ENCODE measurements around the gene KPNA6. TPM values are rescaled to one million over a fixed set of nuclear protein-coding genes. Genes with fewer than 3 reads are reported as not detected.

The KPNA6 gene
- polyA plus RNA-seq (34.6 to 43.1 TPM (median 42.6 TPM) in 3 replicates), polyA minus RNA-seq (59.1 to 66.5 TPM (median 64.1 TPM) in 3 replicates)
- 18.0 TPM for polyA plus RNA-seq (2011; ENCODE audit: low read depth)
- polyA plus RNA-seq (2011; cell fraction: cytosol; rRNA removed) = 26.1 and 43.6 TPM in 2 replicates
- 49.7 and 51.4 TPM in 2 replicates for polyA plus RNA-seq (2011; cell fraction: nucleus; rRNA removed)
- polyA plus RNA-seq (2012; ENCODE audit: low replicate concordance) = 26.6 and 33.3 TPM in 2 replicates
- 35.1 TPM for polyA minus RNA-seq (2011; cell fraction: cytosol; rRNA and poly(A)+ RNA removed)
- 38.6 and 67.3 TPM in 2 replicates for polyA minus RNA-seq (2011; cell fraction: nucleus; rRNA and poly(A)+ RNA removed)

- Histone ChIP-seq H3K9me3 (ENCODE audit: control insufficient read depth, low read depth, low read length) (no peaks in the 10 kb centered on the region), H3K4me2 (ENCODE audit: control insufficient read depth, extremely low read depth, insufficient read depth, low read depth, low read length) (peak within 1 kb of the TSS; percentile 89), H3K36me3 (ENCODE audit: control insufficient read depth in 2 of 2, extremely low read depth in 1 of 2, insufficient read depth in 2 of 2, low read length in 2 of 2) (peaks cover 0 to 2% of the 10 kb centered on the region in 2 experiments), H3K9ac (ENCODE audit: control insufficient read depth, extremely low read depth, insufficient read depth, low read length) (peak within 1 kb of the TSS; percentile 97), H2AFZ (ENCODE audit: control insufficient read depth, low read length) (peak within 1 kb of the TSS; percentile 78), H3K79me2 (ENCODE audit: control insufficient read depth, insufficient read depth, low read length) (peaks cover 49% of the 10 kb centered on the region), H3K4me1 (ENCODE audit: control insufficient read depth, extremely low read depth, insufficient read depth, low read length) (peaks cover 16% of the 10 kb centered on the region), H3K27ac (ENCODE audit: control insufficient read depth, insufficient read depth, low read length) (peak within 1 kb of the TSS; percentile 93), H3K4me3 (ENCODE audit: control insufficient read depth in 2 of 3, extremely low read depth in 1 of 3, insufficient read depth in 2 of 3, low read depth in 1 of 3, low read length in 3 of 3) (peak within 1 kb of the TSS; percentile 79 to 97 (median 97)), H3K27me3 (ENCODE audit: control insufficient read depth, extremely low read depth, insufficient read depth, low read length) (no peaks in the 10 kb centered on the region), H3K9me1 (ENCODE audit: control insufficient read depth, extremely low read depth, insufficient read depth, low read length) (peaks cover 8% of the 10 kb centered on the region), H4K20me1 (ENCODE audit: control insufficient read depth, extremely low read depth, insufficient read depth, low read length) (peaks cover 8% of the 10 kb centered on the region)
- DNase-seq (ENCODE audit: low read depth, low spot score) = peak; percentile 70
- dilution Hi-C loops (cut with MboI; ENCODE audit: extremely low pct_ligation_motif_present, low sequenced_read_pairs) = no loop called here
- TF ChIP-seq CTCF (optimal IDR thresholded peaks at IDR 0.05 in 1 of 3, IDR thresholded peaks at IDR 0.05 in 1 of 3, conservative IDR thresholded peaks at IDR 0.05 in 1 of 3; ENCODE audit: extremely low read depth in 1 of 3, insufficient read depth in 2 of 3, low read length in 3 of 3) (peak in 1 of 3 experiments; percentile 13), EZH2 (IDR thresholded peaks at IDR 0.05; ENCODE audit: low read length) (no peak)
- no peak for FAIRE-seq
Measured at GRCh38 chr1:32107742-32108661, at the start of gene KPNA6. Gene KPNA6 (plus strand): TSS chr1:32108056. CDS start chr1:32108131, 75 bp downstream.

DNA sequence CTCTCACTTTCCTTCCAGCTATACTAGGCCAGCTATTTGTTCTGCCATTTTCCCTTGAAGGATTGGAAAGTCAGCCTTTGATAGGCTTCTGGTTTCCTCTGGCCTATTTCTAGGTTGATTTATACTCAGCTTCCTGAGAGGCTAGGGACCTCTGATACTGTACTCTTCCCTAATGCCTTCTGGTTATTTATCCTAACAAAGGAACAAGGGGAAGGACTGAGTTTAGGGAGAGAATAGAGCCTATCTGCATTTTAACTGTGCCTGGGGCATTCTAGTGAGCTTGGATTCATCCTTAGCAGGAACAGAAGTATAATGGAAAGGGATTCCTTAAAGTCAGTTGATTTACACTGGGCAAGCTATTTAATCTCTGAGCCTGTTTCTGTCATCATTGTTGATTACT lies 46.9 kb upstream of the KPNA6 start:
- Histone ChIP-seq H3K4me1 (ENCODE audit: control insufficient read depth, extremely low read depth, insufficient read depth, low read length) (peaks cover 12% of the 10 kb centered on the region), H3K27ac (ENCODE audit: control insufficient read depth, insufficient read depth, low read length) (no peak overlapping the region), H3K36me3 (ENCODE audit: control insufficient read depth in 2 of 2, extremely low read depth in 1 of 2, insufficient read depth in 2 of 2, low read length in 2 of 2) (peaks cover 16 to 22% of the 10 kb centered on the region in 2 experiments), H3K27me3 (ENCODE audit: control insufficient read depth, extremely low read depth, insufficient read depth, low read length) (no peaks in the 10 kb centered on the region), H3K9ac (ENCODE audit: control insufficient read depth, extremely low read depth, insufficient read depth, low read length) (no peak overlapping the region), H3K9me1 (ENCODE audit: control insufficient read depth, extremely low read depth, insufficient read depth, low read length) (no peaks in the 10 kb centered on the region), H3K4me2 (ENCODE audit: control insufficient read depth, extremely low read depth, insufficient read depth, low read depth, low read length) (no peak overlapping the region), H3K4me3 (ENCODE audit: control insufficient read depth in 2 of 3, extremely low read depth in 1 of 3, insufficient read depth in 2 of 3, low read depth in 1 of 3, low read length in 3 of 3) (no peak overlapping the region), H3K79me2 (ENCODE audit: control insufficient read depth, insufficient read depth, low read length) (no peaks in the 10 kb centered on the region), H4K20me1 (ENCODE audit: control insufficient read depth, extremely low read depth, insufficient read depth, low read length) (peaks cover 3% of the 10 kb centered on the region), H2AFZ (ENCODE audit: control insufficient read depth, low read length) (no peak overlapping the region), H3K9me3 (ENCODE audit: control insufficient read depth, low read depth, low read length) (no peaks in the 10 kb centered on the region)
- no peak for DNase-seq (ENCODE audit: low read depth, low spot score)
- dilution Hi-C loops (cut with MboI; ENCODE audit: extremely low pct_ligation_motif_present, low sequenced_read_pairs) = no loop called here
- no peak for FAIRE-seq
- no peak for TF ChIP-seq CTCF (optimal IDR thresholded peaks at IDR 0.05 in 1 of 3, IDR thresholded peaks at IDR 0.05 in 1 of 3, conservative IDR thresholded peaks at IDR 0.05 in 1 of 3; ENCODE audit: extremely low read depth in 1 of 3, insufficient read depth in 2 of 3, low read length in 3 of 3)
- no peak for TF ChIP-seq EZH2 (IDR thresholded peaks at IDR 0.05; ENCODE audit: low read length)
